ENCODE measurements around the gene PDE8B.

GRCh38 chr5:77267496-77267895 is 57.0 kb downstream of the PDE8B start:
- TF ChIP-seq POLR2A (IDR thresholded peaks at IDR 0.05) (no peak), CTCF (IDR thresholded peaks at IDR 0.05) (no peak)
